Trophoblast cell (in vitro differentiated cells and primary cell): ENCODE results near the gene PLA2G12B.

Source experiments
- DNase-seq, 2 donors: peaks; one replicate each; pipeline ENCODE4 v3.0.0-alpha.2; 2016
- H2AFZ ChIP-seq: 2 replicates; pipeline ENCODE4 v1.6.1; 2013; ENCODE audit warnings: low read length, moderate library complexity, mild to moderate bottlenecking; ENCODE audit not compliant: insufficient read depth, poor library complexity
- H2AK5ac ChIP-seq: 2 replicates; pipeline ENCODE4 v1.6.1; 2013; ENCODE audit warnings: mild to moderate bottlenecking, low read length
- H2BK120ac ChIP-seq: 2 replicates; pipeline ENCODE4 v1.6.1; 2013; ENCODE audit warnings: low read length, mild to moderate bottlenecking, moderate library complexity; ENCODE audit not compliant: insufficient read depth, poor library complexity
- H2BK12ac ChIP-seq: 2 replicates; pipeline ENCODE4 v1.6.1; 2013; ENCODE audit warnings: mild to moderate bottlenecking, low read length, moderate library complexity
- H2BK5ac ChIP-seq: 2 replicates; pipeline ENCODE4 v1.6.1; 2013; ENCODE audit warnings: low read length, low read depth, moderate library complexity, mild to moderate bottlenecking; ENCODE audit not compliant: poor library complexity
- H3K14ac ChIP-seq: 2 replicates; pipeline ENCODE4 v1.6.1; 2013; ENCODE audit warnings: mild to moderate bottlenecking, low read length
- H3K18ac ChIP-seq: 2 replicates; pipeline ENCODE4 v1.6.1; 2013; ENCODE audit warnings: mild to moderate bottlenecking, low read length
- H3K23ac ChIP-seq: 2 replicates; pipeline ENCODE4 v1.6.1; 2013; ENCODE audit warnings: low read length
- H3K27ac ChIP-seq: 2 replicates; pipeline ENCODE4 v1.5.1; 2013; ENCODE audit warnings: low read depth, mild to moderate bottlenecking, inconsistent platforms, low read length, moderate library complexity
- H3K27me3 ChIP-seq: 2 replicates; pipeline ENCODE4 v1.6.1; 2013; ENCODE audit warnings: inconsistent platforms, mild to moderate bottlenecking, low read length, moderate library complexity; ENCODE audit not compliant: insufficient read depth
- H3K36me3 ChIP-seq, 2 experiments: 1 replicate in 1 of 2; 2 replicates in 1 of 2; pipeline ENCODE4 v1.6.1; 2013; ENCODE audit warnings: low read length in 2 of 2, mild to moderate bottlenecking in 2 of 2, moderate library complexity in 1 of 2; ENCODE audit not compliant: insufficient read depth in 2 of 2, control insufficient read depth in 1 of 2
- H3K4ac ChIP-seq: 2 replicates; pipeline ENCODE4 v1.6.1; 2013; ENCODE audit warnings: low read depth, mild to moderate bottlenecking, low read length, moderate library complexity
- H3K4me1 ChIP-seq, 2 experiments: 1 replicate in 1 of 2; 2 replicates in 1 of 2; pipeline ENCODE4 v1.6.1; 2013; ENCODE audit warnings: low read length in 2 of 2, mild to moderate bottlenecking in 2 of 2, moderate library complexity in 1 of 2; ENCODE audit not compliant: insufficient read depth in 2 of 2, control insufficient read depth in 1 of 2
- H3K4me2 ChIP-seq: 2 replicates; pipeline ENCODE4 v1.6.1; 2013; ENCODE audit warnings: inconsistent platforms, mild to moderate bottlenecking, low read length, moderate library complexity
- H3K4me3 ChIP-seq: 2 replicates; pipeline ENCODE4 v1.5.1; 2013; ENCODE audit warnings: mild to moderate bottlenecking, low read depth, low read length, inconsistent platforms
- H3K79me1 ChIP-seq: one replicate; pipeline ENCODE4 v1.6.1; 2013; ENCODE audit warnings: low read length
- H3K79me2 ChIP-seq: 2 replicates; pipeline ENCODE4 v1.6.1; 2013; ENCODE audit warnings: low read length, mild to moderate bottlenecking; ENCODE audit not compliant: control insufficient read depth, insufficient read depth, poor library complexity
- H3K9ac ChIP-seq: 2 replicates; pipeline ENCODE4 v1.6.1; 2013; ENCODE audit warnings: mild to moderate bottlenecking, low read length
- H3K9me3 ChIP-seq: 2 replicates; pipeline ENCODE4 v1.6.1; 2013; ENCODE audit warnings: low read depth, mild to moderate bottlenecking, control low read depth, inconsistent platforms, low read length; ENCODE audit not compliant: insufficient read depth
- H4K12ac ChIP-seq: 2 replicates; pipeline ENCODE4 v1.6.1; 2013; ENCODE audit warnings: low read depth, mild to moderate bottlenecking, low read length, moderate library complexity
- H4K8ac ChIP-seq: 2 replicates; pipeline ENCODE4 v1.6.1; 2013; ENCODE audit warnings: low read depth, mild to moderate bottlenecking, low read length, moderate library complexity
- H4K91ac ChIP-seq: one replicate; pipeline ENCODE4 v1.6.1; 2013; ENCODE audit warnings: low read depth, mild to moderate bottlenecking, low read length, moderate library complexity
- WGBS: extraction: QIAGEN DNeasy Blood & Tissue Kit; methylation state at CpG from one replicate; pipeline ENCODE4 v1.1.7; 2013; ENCODE audit warnings: missing lambda C conversion rate; ENCODE audit not compliant: insufficient read length, insufficient coverage; ENCODE audit errors: extremely low coverage; 5-methylcytosine and 5-hydroxymethylcytosine counted together

PLA2G12B gene

GRCh38 chr10:72928798-72929197 is 25.8 kb downstream of the PLA2G12B start:
- Histone ChIP-seq H2BK5ac (no peak overlapping the region), H3K23ac (no peak overlapping the region), H3K4me2 (no peak overlapping the region), H3K4me1 (no peaks in the 10 kb centered on the region), H3K18ac (no peak overlapping the region), H2AK5ac (no peak overlapping the region), H3K14ac (no peak overlapping the region), H3K27ac (no peak overlapping the region), H3K4me3 (no peak overlapping the region), H3K79me2 (no peaks in the 10 kb centered on the region), H3K9me3 (no peaks in the 10 kb centered on the region), H4K91ac (no peak overlapping the region), H2BK120ac (no peak overlapping the region), H2BK12ac (no peak overlapping the region), H3K79me1 (no peaks in the 10 kb centered on the region), H3K27me3 (no peaks in the 10 kb centered on the region), H3K36me3 (no peaks in the 10 kb centered on the region), H2AFZ (no peak overlapping the region), H4K12ac (no peak overlapping the region), H3K9ac (no peak overlapping the region), H3K4ac (no peak overlapping the region), H4K8ac (no peak overlapping the region)
- WGBS: no CpG with 5 or more reads among the region's 5 CpGs
- no peak for DNase-seq

DNA sequence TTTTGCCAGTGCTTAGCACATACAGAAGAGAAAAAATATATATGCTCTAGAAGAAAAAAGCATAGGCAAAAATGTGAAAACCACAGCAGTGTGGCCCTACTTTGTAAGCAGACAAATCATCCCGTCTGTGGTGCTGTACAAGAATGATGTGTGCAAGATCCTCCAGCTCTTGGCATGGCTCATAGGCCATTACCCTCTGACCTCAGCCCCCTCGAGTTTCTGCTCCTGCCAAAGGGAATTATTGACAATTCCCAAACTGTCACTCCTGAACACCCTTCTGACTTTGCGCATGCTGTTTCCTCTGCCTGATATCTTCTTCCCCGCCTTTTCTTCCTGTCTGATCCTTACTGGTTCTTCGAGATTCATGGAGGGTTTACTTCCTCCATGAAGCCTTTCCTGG is 27.1 kb downstream of the PLA2G12B start:
- Histone ChIP-seq H3K9ac (no peak overlapping the region), H2BK5ac (no peak overlapping the region), H4K12ac (no peak overlapping the region), H3K9me3 (no peaks in the 10 kb centered on the region), H3K36me3 (no peaks in the 10 kb centered on the region), H2BK12ac (no peak overlapping the region), H2BK120ac (no peak overlapping the region), H3K14ac (no peak overlapping the region), H3K4ac (no peak overlapping the region), H3K4me3 (no peak overlapping the region), H4K8ac (no peak overlapping the region), H3K18ac (no peak overlapping the region), H3K79me2 (no peaks in the 10 kb centered on the region), H2AK5ac (no peak overlapping the region), H3K79me1 (no peaks in the 10 kb centered on the region), H3K4me1 (no peaks in the 10 kb centered on the region), H2AFZ (no peak overlapping the region), H3K27ac (no peak overlapping the region), H4K91ac (no peak overlapping the region), H3K23ac (no peak overlapping the region), H3K4me2 (no peak overlapping the region), H3K27me3 (no peaks in the 10 kb centered on the region)
- DNase-seq: no peak
- WGBS: no CpG with 5 or more reads among the region's 5 CpGs

DNA sequence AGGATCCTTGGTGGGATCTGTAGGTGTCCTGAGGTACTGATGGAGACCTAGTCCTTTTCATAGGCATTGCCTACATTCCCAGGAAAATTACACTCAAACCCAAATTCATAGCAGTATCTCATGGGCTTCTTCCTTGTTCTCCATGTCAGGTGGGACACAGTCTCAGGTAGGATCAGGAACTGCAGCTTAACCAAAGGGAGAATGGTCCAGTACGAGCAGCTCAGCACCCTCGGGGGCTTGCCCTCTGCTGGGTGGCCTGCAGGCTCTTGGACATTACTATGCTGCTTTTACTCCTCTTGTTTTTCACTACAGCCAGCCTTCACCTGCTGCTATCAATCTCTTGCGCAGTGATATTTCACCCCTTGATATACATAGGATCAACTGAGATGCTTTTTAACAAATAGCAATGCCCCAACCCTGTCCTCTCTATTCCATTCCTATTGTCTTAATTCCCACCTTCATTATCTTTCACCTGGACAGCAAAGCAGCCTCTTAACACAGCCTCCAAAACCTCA is 28.6 kb downstream of the PLA2G12B start:
- no peak overlapping the region for H4K12ac ChIP-seq
- H3K27ac ChIP-seq: no peak overlapping the region
- H2BK120ac ChIP-seq: no peak overlapping the region
- H3K4ac ChIP-seq: no peak overlapping the region
- H2BK5ac ChIP-seq: no peak overlapping the region
- H3K4me3 ChIP-seq: no peak overlapping the region
- H3K79me2 ChIP-seq: no peaks in the 10 kb centered on the region
- no peak overlapping the region for H2BK12ac ChIP-seq
- H3K79me1 ChIP-seq: no peaks in the 10 kb centered on the region
- no peaks in the 10 kb centered on the region for H3K36me3 ChIP-seq
- no peaks in the 10 kb centered on the region for H3K4me1 ChIP-seq
- no peak overlapping the region for H2AK5ac ChIP-seq
- no peak for DNase-seq
- no peak overlapping the region for H3K4me2 ChIP-seq
- no peak overlapping the region for H3K18ac ChIP-seq
- H4K91ac ChIP-seq: no peak overlapping the region
- no peak overlapping the region for H3K9ac ChIP-seq
- no peak overlapping the region for H2AFZ ChIP-seq
- WGBS: no CpG with 5 or more reads among the region's 3 CpGs
- no peak overlapping the region for H4K8ac ChIP-seq
- H3K9me3 ChIP-seq: no peaks in the 10 kb centered on the region
- no peak overlapping the region for H3K23ac ChIP-seq
- H3K27me3 ChIP-seq: no peaks in the 10 kb centered on the region
- H3K14ac ChIP-seq: no peak overlapping the region

GRCh38 chr10:72924351-72924750 is 30.3 kb downstream of the PLA2G12B start:
- WGBS: no CpG with 5 or more reads among the region's 13 CpGs

More at GRCh38 chr10:72924351-72924750, 30.3 kb downstream of the PLA2G12B start:
- no peaks in the 10 kb centered on the region for H3K79me2 ChIP-seq
- H3K27ac ChIP-seq: no peak overlapping the region
- H3K23ac ChIP-seq: no peak overlapping the region
- H3K79me1 ChIP-seq: no peaks in the 10 kb centered on the region
- H2BK5ac ChIP-seq: no peak overlapping the region
- no peaks in the 10 kb centered on the region for H3K9me3 ChIP-seq
- DNase-seq: no peak
- no peak overlapping the region for H3K4me2 ChIP-seq
- H3K14ac ChIP-seq: no peak overlapping the region
- H2BK120ac ChIP-seq: no peak overlapping the region
- no peaks in the 10 kb centered on the region for H3K36me3 ChIP-seq
- H3K4me3 ChIP-seq: no peak overlapping the region
- no peak overlapping the region for H3K4ac ChIP-seq
- no peak overlapping the region for H2AFZ ChIP-seq
- no peak overlapping the region for H3K9ac ChIP-seq
- no peaks in the 10 kb centered on the region for H3K4me1 ChIP-seq
- no peak overlapping the region for H4K8ac ChIP-seq
- H4K12ac ChIP-seq: no peak overlapping the region
- no peak overlapping the region for H2BK12ac ChIP-seq
- H3K18ac ChIP-seq: no peak overlapping the region
- H2AK5ac ChIP-seq: no peak overlapping the region
- H3K27me3 ChIP-seq: no peaks in the 10 kb centered on the region
- no peak overlapping the region for H4K91ac ChIP-seq
